Stomach (tissue), 4 donors: ENCODE data around the gene CETN3.

ENCODE experiments used
- CTCF ChIP-seq, 7 experiments: fragments of 450-650 bp in 4 of 7; fragments of 200-600 bp in 3 of 7; sonication (generic) in 3 of 7; IDR thresholded peaks; one replicate each; pipeline ENCODE4 v1.5.1; 2016 to 2019; ENCODE audit warnings: antibody characterized with exemption in 7 of 7, control low read depth in 2 of 7, mild to moderate bottlenecking in 1 of 7
- EP300 ChIP-seq: sonication (generic); formaldehyde crosslinking; IDR thresholded peaks from one replicate; pipeline ENCODE4 v1.6.1; 2017; ENCODE audit warnings: antibody characterized with exemption
- POLR2A ChIP-seq, 4 donors: fragments of 450-650 bp; IDR thresholded peaks; one replicate each; pipeline ENCODE4 v1.6.1; 2016; ENCODE audit warnings: antibody characterized with exemption in 4 of 4, control low read depth in 2 of 4, mild to moderate bottlenecking in 1 of 4, moderate library complexity in 1 of 4
- POLR2AphosphoS5 ChIP-seq, 3 donors: sonication (generic); formaldehyde crosslinking; IDR thresholded peaks; one replicate each; pipeline ENCODE4 v1.6.1; 2016; ENCODE audit warnings: antibody characterized with exemption in 3 of 3

- TF ChIP-seq CTCF (IDR thresholded peaks at IDR 0.05) (no peak), POLR2AphosphoS5 (IDR thresholded peaks at IDR 0.05) (no peak), POLR2A (IDR thresholded peaks at IDR 0.05) (no peak), EP300 (no peak)
These were observed 25.7 kb downstream of the CETN3 start for GRCh38 chr5:90383903-90384302.
